GM21528 (cell line): ENCODE data around the gene EDDM3A.
"Not testable (repeated sequence)": the region's sequence is repeated elsewhere in the genome, so short reads cannot be mapped to it uniquely, and the experiment has no call there.

Experiments
- ATAC-seq: cut with Tn5 transposase; IDR thresholded peaks from one replicate; pipeline ENCODE4 v1.9.1; 2021; ENCODE audit warnings: mild to moderate bottlenecking, moderate library complexity; ENCODE audit not compliant: unreplicated experiment, low FRiP score

EDDM3A gene

GRCh38 chr14:20745571-20746358, at the start of gene EDDM3A:
Gene EDDM3A, plus strand, starts transcription at chr14:20745887. Its CDS starts 1,694 bp downstream, at chr14:20747581.
- no peak for ATAC-seq

- ATAC-seq: no peak
Measured at GRCh38 chr14:20696764-20697163, 48.9 kb upstream of the EDDM3A start.

GRCh38 chr14:20697273-20698017, 48.2 kb upstream of the EDDM3A start:
- ATAC-seq: no peak

GRCh38 chr14:20698018-20698329, 47.7 kb upstream of the EDDM3A start:
- no peak for ATAC-seq

GRCh38 chr14:20698934-20699333, 46.8 kb upstream of the EDDM3A start:
- no peak for ATAC-seq

GRCh38 chr14:20699931-20700330, 45.8 kb upstream of the EDDM3A start:
- ATAC-seq: no peak

GRCh38 chr14:20700965-20701364, 44.7 kb upstream of the EDDM3A start:
- not testable (repeated sequence) for ATAC-seq

GRCh38 chr14:20706657-20707355, 38.9 kb upstream of the EDDM3A start:
- ATAC-seq: no peak

- no peak for ATAC-seq
Measured at GRCh38 chr14:20707622-20708021, 38.1 kb upstream of the EDDM3A start.

GRCh38 chr14:20711261-20711660, 34.4 kb upstream of the EDDM3A start:
- no peak for ATAC-seq

- ATAC-seq: no peak
Measured at GRCh38 chr14:20711685-20712084, 34.0 kb upstream of the EDDM3A start.

- no peak for ATAC-seq
Measured at GRCh38 chr14:20712904-20713303, 32.8 kb upstream of the EDDM3A start.

GRCh38 chr14:20714593-20715250, 31.0 kb upstream of the EDDM3A start:
- ATAC-seq: no peak

- ATAC-seq: no peak
Measured at GRCh38 chr14:20719777-20720176, 25.9 kb upstream of the EDDM3A start.

- ATAC-seq: no peak
Measured at GRCh38 chr14:20720741-20721140, 24.9 kb upstream of the EDDM3A start.

- ATAC-seq: no peak
Measured at GRCh38 chr14:20722016-20722415, 23.7 kb upstream of the EDDM3A start.

GRCh38 chr14:20723488-20723887, 22.2 kb upstream of the EDDM3A start:
- no peak for ATAC-seq

- ATAC-seq: not testable (repeated sequence)
Measured at GRCh38 chr14:20726121-20726520, 19.6 kb upstream of the EDDM3A start.

- ATAC-seq: no peak
Measured at GRCh38 chr14:20726531-20726930, 19.2 kb upstream of the EDDM3A start.

GRCh38 chr14:20730891-20731290, 14.8 kb upstream of the EDDM3A start:
- no peak for ATAC-seq

GRCh38 chr14:20732477-20732876, 13.2 kb upstream of the EDDM3A start:
- ATAC-seq: no peak
